ENCODE measurements around the gene RFX5.
"Not testable (repeated sequence)": the region's sequence is repeated elsewhere in the genome, so short reads cannot be mapped to it uniquely, and the experiment has no call there.

Gene RFX5

DNA sequence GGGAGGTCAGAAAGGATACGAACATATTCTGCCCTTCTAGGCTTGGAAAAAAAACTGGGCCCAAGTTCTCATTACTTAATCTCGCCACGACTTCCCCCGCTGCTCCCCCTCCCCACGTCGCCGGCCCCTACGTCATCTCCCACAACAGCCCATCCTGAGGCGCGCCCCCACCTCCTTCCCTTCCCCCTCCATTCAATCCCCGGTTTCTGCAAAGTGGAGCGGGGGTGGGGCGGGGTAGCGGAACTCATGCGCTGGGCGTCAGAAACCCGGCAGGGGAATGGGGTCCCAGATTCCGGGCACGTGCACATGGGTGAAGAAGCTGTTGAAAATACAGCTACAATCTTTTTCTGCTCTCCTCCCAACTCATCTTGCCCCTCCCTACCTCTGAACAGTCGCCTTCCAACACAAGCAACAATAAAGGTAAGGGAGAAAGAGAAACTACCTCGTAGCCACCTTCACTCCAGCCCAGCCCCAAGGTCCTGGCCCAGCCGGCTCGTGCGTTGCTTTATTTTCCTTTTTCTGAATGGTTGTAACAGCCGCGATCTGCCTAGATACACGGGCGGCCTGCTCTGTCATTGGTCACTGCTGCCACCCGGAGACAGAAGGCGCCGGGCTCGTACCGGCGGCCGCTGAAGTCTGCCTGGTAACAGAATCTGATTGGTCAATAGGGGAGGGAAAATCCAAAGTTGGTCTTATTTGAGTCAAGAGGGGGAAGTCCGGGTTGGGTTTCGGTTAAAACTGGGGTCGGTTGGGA, at the start of gene RFX5:
Gene RFX5, minus strand, starts transcription at position 484 of the 754 bp plus-strand sequence. CDS start 932 bp downstream, outside the sequence.
- peaks cover 6% of the 10 kb centered on the region for H3K9me3 ChIP-seq (ENCODE audit: control insufficient read depth, insufficient read depth, low read length)
- H3K36me3 ChIP-seq (ENCODE audit: control insufficient read depth, low read length), result peaks cover 43% of the 10 kb centered on the region
- H4K20me1 ChIP-seq (ENCODE audit: control insufficient read depth, insufficient read depth, low read depth, low read length), result no peaks in the 10 kb centered on the region
- no peaks in the 10 kb centered on the region for H3K9me2 ChIP-seq (replicated peaks; ENCODE audit: control insufficient read depth, low read length)
- peaks cover 12% of the 10 kb centered on the region for H3K79me2 ChIP-seq (ENCODE audit: control insufficient read depth, low read length)
- peaks cover 19% of the 10 kb centered on the region for H3K4me1 ChIP-seq (ENCODE audit: control insufficient read depth, low read length)
- no peaks in the 10 kb centered on the region for H3K27me3 ChIP-seq (ENCODE audit: control insufficient read depth, low read length)
- TF ChIP-seq CTCF (IDR thresholded peaks at IDR 0.05; ENCODE audit: low read depth, low read length, poor library complexity, severe bottlenecking), result no peak
- no peak for TF ChIP-seq EZH2phosphoT487 (IDR thresholded peaks at IDR 0.05; ENCODE audit: borderline replicate concordance, low read length)
- H3K27ac ChIP-seq (ENCODE audit: low read depth, low read length), result peak within 1 kb of the TSS; percentile 83
- peak within 1 kb of the TSS; percentile 78 for H3K4me2 ChIP-seq (ENCODE audit: low read length)
- H3K4me3 ChIP-seq (ENCODE audit: low read length), result peak within 1 kb of the TSS; percentile 80
- no peaks in the 10 kb centered on the region; the same call in 1 of the 2 replicates for H3F3A ChIP-seq (ENCODE audit: control insufficient read depth, insufficient read depth)

DNA sequence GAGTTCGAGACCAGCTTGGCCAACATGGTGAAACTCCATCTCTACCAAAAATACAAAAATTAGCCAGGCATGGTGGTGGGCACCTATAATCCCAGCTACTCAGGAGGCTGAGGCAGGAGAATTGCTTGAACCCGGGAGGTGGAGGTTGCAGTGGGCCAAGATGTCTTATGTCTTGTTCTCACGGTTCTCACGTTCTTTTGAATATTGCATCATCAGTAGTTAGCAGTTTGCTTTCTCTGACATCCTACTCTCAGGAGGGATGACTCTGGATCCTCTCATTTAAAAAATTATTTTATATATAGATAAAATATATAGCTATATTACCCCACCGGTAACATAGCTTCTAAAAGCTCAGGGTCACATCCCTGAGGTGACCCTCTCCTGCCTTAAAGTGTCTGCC, 49.2 kb upstream of the RFX5 start:
- H3K4me3 ChIP-seq (ENCODE audit: low read length); H3F3A ChIP-seq (ENCODE audit: control insufficient read depth, insufficient read depth); H3K27me3 ChIP-seq (ENCODE audit: control insufficient read depth, low read length); H3K9me3 ChIP-seq (ENCODE audit: control insufficient read depth, insufficient read depth, low read length); H3K9me2 ChIP-seq (replicated peaks; ENCODE audit: control insufficient read depth, low read length); H4K20me1 ChIP-seq (ENCODE audit: control insufficient read depth, insufficient read depth, low read depth, low read length); H3K27ac ChIP-seq (ENCODE audit: low read depth, low read length); H3K4me2 ChIP-seq (ENCODE audit: low read length): not testable (repeated sequence)
- Histone ChIP-seq H3K36me3 (ENCODE audit: control insufficient read depth, low read length) (peaks cover 18% of the 10 kb centered on the region), H3K79me2 (ENCODE audit: control insufficient read depth, low read length) (peaks cover 20% of the 10 kb centered on the region), H3K4me1 (ENCODE audit: control insufficient read depth, low read length) (peaks cover 19% of the 10 kb centered on the region)

DNA sequence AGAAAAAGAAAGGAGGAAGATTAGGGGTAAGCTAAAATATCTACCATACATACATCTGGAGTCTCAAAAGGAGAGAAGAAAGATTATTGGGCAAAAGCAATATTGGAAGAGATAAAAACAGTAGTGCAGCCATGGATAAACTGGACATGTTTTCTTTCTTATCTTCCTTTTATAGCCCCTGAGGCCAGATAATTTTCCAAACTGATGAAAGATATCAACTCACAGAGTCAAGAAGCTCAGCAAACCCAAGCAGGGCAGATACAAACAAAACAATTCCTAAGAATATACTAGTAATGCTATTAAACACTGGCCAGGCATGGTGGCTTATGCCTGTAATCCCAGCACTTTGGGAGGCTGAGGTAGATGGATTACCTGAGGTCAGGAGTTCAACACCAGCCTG, 46.5 kb upstream of the RFX5 start:
- Histone ChIP-seq H4K20me1 (ENCODE audit: control insufficient read depth, insufficient read depth, low read depth, low read length) (no peaks in the 10 kb centered on the region), H3K36me3 (ENCODE audit: control insufficient read depth, low read length) (no peaks in the 10 kb centered on the region), H3F3A (ENCODE audit: control insufficient read depth, insufficient read depth) (no peaks in the 10 kb centered on the region), H3K4me2 (ENCODE audit: low read length) (no peak overlapping the region), H3K9me3 (ENCODE audit: control insufficient read depth, insufficient read depth, low read length) (no peaks in the 10 kb centered on the region), H3K9me2 (replicated peaks; ENCODE audit: control insufficient read depth, low read length) (no peaks in the 10 kb centered on the region), H3K27me3 (ENCODE audit: control insufficient read depth, low read length) (no peaks in the 10 kb centered on the region), H3K27ac (ENCODE audit: low read depth, low read length) (no peak overlapping the region), H3K4me3 (ENCODE audit: low read length) (no peak overlapping the region), H3K79me2 (ENCODE audit: control insufficient read depth, low read length) (no peaks in the 10 kb centered on the region), H3K4me1 (ENCODE audit: control insufficient read depth, low read length) (peaks cover 2% of the 10 kb centered on the region)
- no peak for TF ChIP-seq EZH2phosphoT487 (IDR thresholded peaks at IDR 0.05; ENCODE audit: borderline replicate concordance, low read length)
- TF ChIP-seq CTCF (IDR thresholded peaks at IDR 0.05; ENCODE audit: low read depth, low read length, poor library complexity, severe bottlenecking), result no peak

DNA sequence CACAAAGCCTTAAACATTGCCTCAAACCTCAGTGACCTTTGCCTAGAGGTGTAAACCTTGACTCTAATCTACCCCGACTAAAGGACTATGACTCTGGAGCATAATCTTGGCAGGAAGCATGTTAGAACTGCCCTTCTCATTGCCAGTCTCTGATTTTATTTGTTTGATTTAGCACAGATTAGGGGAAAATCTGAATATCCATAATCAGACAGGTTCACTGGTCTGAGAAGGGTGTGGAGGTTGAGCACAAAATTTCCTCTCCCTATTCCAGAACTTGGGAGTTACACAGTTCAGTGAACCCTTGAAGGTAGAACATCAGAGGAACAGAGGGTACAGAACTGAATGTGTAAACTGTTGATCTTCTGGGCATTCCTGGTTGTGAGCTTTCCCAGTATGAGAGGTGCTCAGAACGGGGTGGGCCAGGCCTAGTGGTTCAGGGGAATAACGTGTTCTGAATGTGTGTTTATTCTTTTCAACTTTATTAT, 44.1 kb upstream of the RFX5 start:
- H3K27me3 ChIP-seq (ENCODE audit: control insufficient read depth, low read length), result no peaks in the 10 kb centered on the region
- H3K9me2 ChIP-seq (replicated peaks; ENCODE audit: control insufficient read depth, low read length), result no peaks in the 10 kb centered on the region
- TF ChIP-seq EZH2phosphoT487 (IDR thresholded peaks at IDR 0.05; ENCODE audit: borderline replicate concordance, low read length) (no peak), CTCF (IDR thresholded peaks at IDR 0.05; ENCODE audit: low read depth, low read length, poor library complexity, severe bottlenecking) (no peak)
- H3K4me2 ChIP-seq (ENCODE audit: low read length), result no peak overlapping the region
- no peaks in the 10 kb centered on the region for H3F3A ChIP-seq (ENCODE audit: control insufficient read depth, insufficient read depth)
- H3K79me2 ChIP-seq (ENCODE audit: control insufficient read depth, low read length), result no peaks in the 10 kb centered on the region
- H3K4me1 ChIP-seq (ENCODE audit: control insufficient read depth, low read length), result no peaks in the 10 kb centered on the region
- no peak overlapping the region for H3K4me3 ChIP-seq (ENCODE audit: low read length)
- no peak overlapping the region for H3K27ac ChIP-seq (ENCODE audit: low read depth, low read length)
- H3K9me3 ChIP-seq (ENCODE audit: control insufficient read depth, insufficient read depth, low read length), result no peaks in the 10 kb centered on the region
- no peaks in the 10 kb centered on the region for H3K36me3 ChIP-seq (ENCODE audit: control insufficient read depth, low read length)
- H4K20me1 ChIP-seq (ENCODE audit: control insufficient read depth, insufficient read depth, low read depth, low read length), result no peaks in the 10 kb centered on the region

DNA sequence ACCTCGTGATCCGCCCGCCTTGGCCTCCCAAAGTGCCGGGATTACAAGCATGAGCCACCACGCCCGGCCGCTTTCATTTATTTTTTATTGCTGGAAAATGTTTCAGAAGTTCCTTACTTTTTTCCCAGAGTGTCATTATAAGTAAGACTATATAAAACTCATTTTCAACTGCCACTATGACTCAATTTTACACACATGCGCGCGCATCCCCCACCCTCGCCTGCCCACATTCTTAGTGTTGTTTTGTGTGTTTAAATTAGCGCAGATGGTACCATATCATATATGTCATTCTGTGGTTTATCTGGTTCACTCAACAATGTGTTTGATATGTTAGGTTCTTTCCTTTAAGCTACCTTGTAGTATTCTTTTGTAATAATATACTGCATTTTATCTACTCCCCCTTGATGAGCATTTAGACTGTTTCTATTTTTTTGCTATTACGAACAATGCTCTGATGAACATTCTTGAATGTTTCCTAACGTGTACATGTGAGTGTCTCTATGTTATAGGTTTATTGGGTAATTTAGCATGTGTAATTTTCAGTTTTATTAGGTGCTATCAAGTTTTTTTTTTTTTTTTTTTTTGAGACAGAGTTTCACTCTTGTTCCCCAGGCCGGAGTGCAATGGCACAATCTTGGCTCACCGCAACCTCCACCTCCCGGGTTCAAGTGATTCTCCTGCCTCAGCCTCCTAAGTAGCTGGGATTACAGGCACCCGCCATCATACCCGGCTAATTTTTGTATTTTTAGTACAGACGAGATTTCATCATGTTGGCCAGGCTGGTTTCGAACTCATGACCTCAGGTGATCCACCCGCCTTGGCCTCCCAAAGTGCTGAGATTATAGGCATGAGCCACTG, 43.4 kb upstream of the RFX5 start:
- H3K4me3 ChIP-seq (ENCODE audit: low read length); H3K79me2 ChIP-seq (ENCODE audit: control insufficient read depth, low read length); H3K27ac ChIP-seq (ENCODE audit: low read depth, low read length); H3K4me1 ChIP-seq (ENCODE audit: control insufficient read depth, low read length); H3K4me2 ChIP-seq (ENCODE audit: low read length); H3F3A ChIP-seq (ENCODE audit: control insufficient read depth, insufficient read depth); H3K9me3 ChIP-seq (ENCODE audit: control insufficient read depth, insufficient read depth, low read length); H4K20me1 ChIP-seq (ENCODE audit: control insufficient read depth, insufficient read depth, low read depth, low read length); H3K9me2 ChIP-seq (replicated peaks; ENCODE audit: control insufficient read depth, low read length); H3K27me3 ChIP-seq (ENCODE audit: control insufficient read depth, low read length); H3K36me3 ChIP-seq (ENCODE audit: control insufficient read depth, low read length): not testable (repeated sequence)
